Testis (tissue), 3 donors: Measurements from ENCODE around the gene KRT6A. TPM values are rescaled to one million over a fixed set of nuclear protein-coding genes. Genes with fewer than 3 reads are reported as not detected.

Experiments
- DNase-seq: peaks from one replicate; pipeline ENCODE4 v3.0.0-alpha.2; 2019
- H3K27ac ChIP-seq, 2 donors: fragments of 200-600 bp; sonication (generic); one replicate each; pipeline ENCODE4 v1.5.1; 2019
- H3K27me3 ChIP-seq: fragments of 200-600 bp; sonication (generic); one replicate; pipeline ENCODE4 v1.5.1; 2019
- H3K36me3 ChIP-seq: fragments of 200-600 bp; sonication (generic); one replicate; pipeline ENCODE4 v1.5.1; 2017; ENCODE audit warnings: low read depth; ENCODE audit errors: missing control alignments
- H3K4me1 ChIP-seq: fragments of 200-600 bp; sonication (generic); one replicate; pipeline ENCODE4 v1.5.1; 2019
- H3K4me3 ChIP-seq, 2 donors: fragments of 200-600 bp; sonication (generic); one replicate each; pipeline ENCODE4 v1.5.1; 2017 to 2019
- H3K9me3 ChIP-seq: fragments of 200-600 bp; sonication (generic); one replicate; pipeline ENCODE4 v1.5.1; 2017
- POLR2A ChIP-seq: fragments of 450-650 bp; IDR thresholded peaks from one replicate; pipeline ENCODE4 v1.6.1; 2017; ENCODE audit warnings: antibody characterized with exemption, mild to moderate bottlenecking, moderate library complexity
- WGBS, 2 donors: methylation state at CpG; one replicate each; pipeline ENCODE4 v1.1.5; 2018; 5-methylcytosine and 5-hydroxymethylcytosine counted together
- intact Hi-C: fragments of 100-400 bp; cut with DNase I; formaldehyde crosslinking; loops from one replicate; pipeline ENCODE4 v1.15.1; 2023; ENCODE audit warnings: low total_unique reads
- polyA plus RNA-seq: library from polyadenylated mRNA; stranded (reverse); fragments of 350-450 nt; fragmentation: Illumina TruSeq; extraction: RNeasy Lipid Tissue Mini Kit (QIAGEN cat#74804); gene quantifications from one replicate; pipeline ENCODE4 v1.2.3, GENCODE V29; 2014; ENCODE audit warnings: low read depth, low replicate concordance; ENCODE audit not compliant: insufficient read depth
- total RNA-seq, 2 donors: library from RNA; depleted of rRNA; stranded (reverse); fragments of >200 nt; gene quantifications; one replicate each; pipeline ENCODE4 v1.2.3, GENCODE V29; 2016
- TF ChIP-seq, protein P1 (sequence below), 3 experiments: fragments of 450-650 bp in 2 of 3; fragments of 200-600 bp in 1 of 3; sonication (generic) in 1 of 3; IDR thresholded peaks; one replicate each; pipeline ENCODE4 v1.5.1; 2016 to 2019; ENCODE audit warnings: antibody characterized with exemption in 3 of 3, mild to moderate bottlenecking in 2 of 3, moderate library complexity in 1 of 3

KRT6A gene
- total and polyA plus RNA-seq, 3 donors from 2014 or later = 0.19 to 1.5 (median 0.63) TPM

DNA sequence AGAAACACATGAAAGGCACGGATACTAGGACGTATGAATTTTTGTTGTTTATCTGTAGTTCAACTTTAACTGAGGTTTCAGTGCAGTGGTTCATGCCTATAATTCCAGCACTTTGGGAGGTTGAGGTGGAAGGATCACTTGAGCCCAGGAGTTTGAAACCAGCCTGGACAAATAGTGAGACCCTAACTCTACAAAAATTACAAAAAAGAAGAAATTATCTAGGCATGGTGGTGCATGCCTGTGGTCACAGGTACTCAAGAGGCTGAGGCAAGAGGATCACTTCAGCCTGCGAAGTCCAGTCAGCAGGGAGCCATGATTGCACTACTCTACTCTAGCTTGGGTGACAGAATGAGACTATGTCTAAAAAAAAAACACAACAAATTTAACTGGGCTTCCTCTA, 49.1 kb downstream of the KRT6A start:
- H3K36me3 ChIP-seq = no peaks in the 10 kb centered on the region
- no peaks in the 10 kb centered on the region for H3K4me1 ChIP-seq
- intact Hi-C loops = no loop called here
- H3K27me3 ChIP-seq = no peaks in the 10 kb centered on the region
- no peak for TF ChIP-seq POLR2A
- TF ChIP-seq, protein P1, sequence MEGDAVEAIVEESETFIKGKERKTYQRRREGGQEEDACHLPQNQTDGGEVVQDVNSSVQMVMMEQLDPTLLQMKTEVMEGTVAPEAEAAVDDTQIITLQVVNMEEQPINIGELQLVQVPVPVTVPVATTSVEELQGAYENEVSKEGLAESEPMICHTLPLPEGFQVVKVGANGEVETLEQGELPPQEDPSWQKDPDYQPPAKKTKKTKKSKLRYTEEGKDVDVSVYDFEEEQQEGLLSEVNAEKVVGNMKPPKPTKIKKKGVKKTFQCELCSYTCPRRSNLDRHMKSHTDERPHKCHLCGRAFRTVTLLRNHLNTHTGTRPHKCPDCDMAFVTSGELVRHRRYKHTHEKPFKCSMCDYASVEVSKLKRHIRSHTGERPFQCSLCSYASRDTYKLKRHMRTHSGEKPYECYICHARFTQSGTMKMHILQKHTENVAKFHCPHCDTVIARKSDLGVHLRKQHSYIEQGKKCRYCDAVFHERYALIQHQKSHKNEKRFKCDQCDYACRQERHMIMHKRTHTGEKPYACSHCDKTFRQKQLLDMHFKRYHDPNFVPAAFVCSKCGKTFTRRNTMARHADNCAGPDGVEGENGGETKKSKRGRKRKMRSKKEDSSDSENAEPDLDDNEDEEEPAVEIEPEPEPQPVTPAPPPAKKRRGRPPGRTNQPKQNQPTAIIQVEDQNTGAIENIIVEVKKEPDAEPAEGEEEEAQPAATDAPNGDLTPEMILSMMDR (IDR thresholded peaks at IDR 0.05) = no peak
- H3K27ac ChIP-seq = no peak overlapping the region
- H3K9me3 ChIP-seq = no peaks in the 10 kb centered on the region
- WGBS, 2 donors = 90 to 93% methylated on average over 3 of the region's 3 CpGs
- no peak overlapping the region for H3K4me3 ChIP-seq
- no peak for DNase-seq

GRCh38 chr12:52442600-52443061, 50.4 kb downstream of the KRT6A start:
- H3K4me3 ChIP-seq = no peak overlapping the region
- intact Hi-C loops = no loop called here
- H3K36me3 ChIP-seq = no peaks in the 10 kb centered on the region
- 34 to 36% methylated on average over 6 of the region's 6 CpGs for WGBS, 2 donors
- H3K4me1 ChIP-seq = no peaks in the 10 kb centered on the region
- H3K9me3 ChIP-seq = no peaks in the 10 kb centered on the region
- no peaks in the 10 kb centered on the region for H3K27me3 ChIP-seq
- H3K27ac ChIP-seq = no peak overlapping the region
- no peak for TF ChIP-seq POLR2A
- TF ChIP-seq, protein P1 (IDR thresholded peaks at IDR 0.05) = no peak
- DNase-seq = peak; percentile 34

DNA sequence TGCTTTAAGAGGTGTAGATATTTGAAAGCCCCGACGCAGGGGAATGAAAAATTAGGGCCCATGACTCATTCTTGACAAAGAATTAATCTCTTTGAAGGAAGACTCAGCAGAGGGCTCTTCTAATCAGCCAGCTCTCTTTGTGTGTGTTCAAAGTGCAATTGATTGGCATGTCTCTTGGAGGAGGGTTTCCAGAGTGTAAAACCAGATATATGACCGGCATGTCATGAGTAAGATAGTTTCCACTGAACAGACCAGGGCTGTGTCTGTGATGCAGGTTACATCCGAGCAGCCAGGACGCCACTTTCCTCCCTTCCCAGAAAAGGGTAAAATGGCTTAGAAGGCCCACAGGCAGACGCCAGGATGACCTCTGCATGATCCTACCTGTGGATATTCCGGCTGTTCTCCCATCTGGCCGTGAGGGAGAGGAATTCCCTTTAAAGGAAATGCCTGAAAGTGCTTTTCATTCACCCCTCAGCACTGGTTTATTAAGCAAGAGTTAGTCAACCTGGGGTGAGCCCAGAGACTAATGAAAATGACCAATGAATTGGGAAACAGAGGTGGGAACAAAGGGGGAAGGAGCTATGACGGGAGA, 51.6 kb downstream of the KRT6A start:
- Histone ChIP-seq H3K4me3 (no peak overlapping the region), H3K4me1 (no peaks in the 10 kb centered on the region), H3K27me3 (no peaks in the 10 kb centered on the region), H3K9me3 (no peaks in the 10 kb centered on the region), H3K27ac (no peak overlapping the region), H3K36me3 (no peaks in the 10 kb centered on the region)
- no peak for DNase-seq
- WGBS, 2 donors = 71 to 82% methylated on average over 9 of the region's 9 CpGs
- intact Hi-C loops = no loop called here
- TF ChIP-seq, protein P1 (IDR thresholded peaks at IDR 0.05) = no peak
- no peak for TF ChIP-seq POLR2A

- Histone ChIP-seq H3K36me3 (no peaks in the 10 kb centered on the region), H3K27ac (no peak overlapping the region), H3K9me3 (no peaks in the 10 kb centered on the region), H3K27me3 (no peaks in the 10 kb centered on the region), H3K4me1 (no peaks in the 10 kb centered on the region), H3K4me3 (no peak overlapping the region)
- DNase-seq = no peak
- intact Hi-C loops = no loop called here
- TF ChIP-seq POLR2A = no peak
- TF ChIP-seq, protein P1 (IDR thresholded peaks at IDR 0.05) = no peak
- 96 to 99% methylated on average over 5 of the region's 5 CpGs for WGBS, 2 donors
These were observed 52.2 kb downstream of the KRT6A start for GRCh38 chr12:52440821-52441319.

DNA sequence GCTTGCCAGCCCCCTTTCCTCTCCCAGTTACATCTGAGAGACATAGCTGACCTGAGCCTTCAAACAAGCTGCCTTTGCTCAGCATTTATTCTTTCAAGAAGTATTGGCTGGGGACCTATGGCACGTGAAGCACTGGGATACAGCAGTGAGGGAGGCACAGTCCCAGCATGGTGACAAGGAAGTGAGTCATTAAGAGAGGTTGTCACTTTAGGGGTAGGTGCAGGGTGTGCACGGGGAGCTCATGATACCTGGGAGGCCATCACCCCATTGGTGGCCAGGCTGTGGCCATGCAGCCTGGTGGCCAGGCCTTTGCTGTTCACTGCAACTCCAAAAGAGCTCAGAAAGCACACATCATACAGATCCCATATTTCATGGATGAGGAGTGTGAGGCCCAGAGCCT, 53.2 kb downstream of the KRT6A start:
- Histone ChIP-seq H3K4me3 (no peak overlapping the region), H3K27ac (no peak overlapping the region), H3K9me3 (no peaks in the 10 kb centered on the region), H3K27me3 (no peaks in the 10 kb centered on the region), H3K36me3 (no peaks in the 10 kb centered on the region), H3K4me1 (no peaks in the 10 kb centered on the region)
- intact Hi-C loops = no loop called here
- 79 to 86% methylated on average over 2 of the region's 2 CpGs for WGBS, 2 donors
- TF ChIP-seq, protein P1 (IDR thresholded peaks at IDR 0.05) = no peak
- TF ChIP-seq POLR2A = no peak
- no peak for DNase-seq
